Stimulated activated CD4-positive, alpha-beta T cell treated with anti-CD3 and anti-CD28 coated beads, TNF-alpha, amount 100 ng/mL, for 4 hours (primary cell): ENCODE results near the gene ZNF23.

Experiments
- DNase-seq, 3 experiments: peaks; one replicate each; pipeline ENCODE4 v3.0.0-alpha.2; 2020; ENCODE audit warnings: low read depth in 3 of 3

ZNF23 gene

GRCh38 chr16:71467810-71468209, 5.8 kb upstream of the ZNF23 start:
- peak in 1 of 3 experiments; percentile 14 for DNase-seq

GRCh38 chr16:71464231-71464630, 2.2 kb upstream of the ZNF23 start:
- no peak for DNase-seq

- no peak for DNase-seq
Measured at GRCh38 chr16:71460941-71461340, 1.1 kb downstream of the ZNF23 start.

DNA sequence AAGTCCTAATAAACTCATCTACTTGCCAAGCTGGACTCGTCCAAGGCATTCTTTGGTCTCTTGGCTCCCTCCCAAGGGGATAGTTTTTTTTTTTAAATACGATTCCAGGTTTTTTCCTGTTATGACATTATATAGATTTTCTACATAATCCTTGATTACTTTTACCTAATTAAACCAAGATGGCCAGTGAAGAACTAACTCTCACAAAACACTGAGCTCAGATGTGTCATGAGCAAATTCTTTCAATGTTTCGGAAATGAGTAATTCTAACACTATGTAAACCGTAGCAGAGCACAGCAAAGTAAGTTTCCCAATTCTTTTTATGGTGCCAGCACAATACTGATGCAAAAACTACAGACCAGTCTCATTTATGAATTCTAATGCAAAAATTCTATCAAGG, 1.8 kb downstream of the ZNF23 start:
- no peak for DNase-seq

GRCh38 chr16:71459510-71459909, 2.5 kb downstream of the ZNF23 start:
- no peak for DNase-seq

DNA sequence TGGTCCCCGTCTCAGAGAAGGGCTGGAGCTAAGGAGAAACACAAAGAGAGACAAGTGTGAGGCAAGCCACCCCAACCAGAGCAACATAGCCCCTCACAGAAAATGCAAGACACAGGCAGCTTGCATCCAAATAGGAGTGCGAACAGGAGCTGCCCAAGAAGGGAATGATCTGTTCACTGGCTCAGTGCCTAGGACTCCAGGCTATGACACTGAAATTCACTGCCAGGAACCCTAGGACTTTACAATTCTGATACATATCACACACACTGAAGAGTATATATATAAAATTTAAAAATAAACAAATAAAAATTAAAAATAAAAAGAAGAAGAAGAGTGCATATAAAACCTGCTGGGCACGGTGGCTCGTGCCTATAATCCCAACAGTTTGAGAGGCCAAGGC, 5.2 kb downstream of the ZNF23 start:
- DNase-seq = no peak

DNA sequence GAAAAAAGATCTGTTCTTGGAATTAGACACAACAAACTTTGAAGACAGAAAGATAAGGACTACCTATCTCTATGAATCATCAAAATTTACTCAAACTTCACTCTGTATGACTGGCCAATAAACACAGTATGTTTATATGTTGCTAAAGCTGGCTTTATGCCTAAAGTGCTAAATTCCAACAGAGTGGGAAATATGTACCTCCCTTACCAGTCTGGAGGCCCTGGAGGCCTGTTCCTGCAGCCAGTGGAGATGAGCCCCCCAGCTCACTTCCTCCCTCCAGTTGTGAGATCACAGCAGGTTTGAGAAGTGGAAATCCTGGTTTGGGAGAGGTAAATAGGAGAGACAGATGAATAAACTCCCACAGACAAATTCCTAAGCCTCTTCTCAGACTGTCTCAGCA, 9.0 kb downstream of the ZNF23 start:
- DNase-seq = no peak

DNA sequence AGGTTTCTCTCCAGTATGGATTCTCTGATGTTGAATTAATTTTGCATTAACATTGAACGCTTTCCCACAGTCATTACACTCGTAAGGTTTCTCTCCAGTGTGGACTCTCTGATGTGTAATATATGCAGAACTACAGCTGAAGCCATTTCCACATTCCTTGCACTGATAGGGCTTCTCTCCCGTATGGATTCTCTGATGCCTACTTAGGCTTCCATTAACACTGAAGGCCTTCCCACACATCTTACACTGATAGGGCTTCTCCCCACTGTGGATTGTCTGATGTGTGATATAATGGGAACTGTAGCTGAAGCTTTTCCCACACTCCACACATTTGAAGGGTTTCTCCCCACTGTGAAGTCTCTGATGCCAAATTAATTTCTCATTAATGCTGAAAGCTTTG, 13.0 kb downstream of the ZNF23 start:
- DNase-seq = no peak

GRCh38 chr16:71448274-71448866, 13.7 kb downstream of the ZNF23 start:
- no peak for DNase-seq

DNA sequence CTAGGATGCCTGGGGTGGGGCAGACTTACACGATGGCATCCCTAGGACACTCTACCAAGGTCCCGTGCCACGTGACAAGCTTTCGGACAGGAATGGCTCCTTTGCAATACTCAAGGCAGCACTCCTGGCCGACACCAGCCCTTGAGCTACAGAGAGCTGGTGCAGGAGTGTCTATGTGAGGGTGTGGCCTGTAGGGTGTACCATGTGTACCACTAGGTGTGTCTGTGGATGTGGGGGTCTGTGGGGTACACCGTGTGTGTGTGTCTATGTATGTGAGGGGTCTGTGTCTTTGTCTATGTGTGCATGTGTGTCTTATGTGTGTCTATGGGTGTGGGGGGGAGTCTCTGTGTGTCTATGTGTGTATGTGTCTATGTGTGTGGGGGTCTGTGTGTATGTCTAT, 18.3 kb downstream of the ZNF23 start:
- no peak for DNase-seq

DNA sequence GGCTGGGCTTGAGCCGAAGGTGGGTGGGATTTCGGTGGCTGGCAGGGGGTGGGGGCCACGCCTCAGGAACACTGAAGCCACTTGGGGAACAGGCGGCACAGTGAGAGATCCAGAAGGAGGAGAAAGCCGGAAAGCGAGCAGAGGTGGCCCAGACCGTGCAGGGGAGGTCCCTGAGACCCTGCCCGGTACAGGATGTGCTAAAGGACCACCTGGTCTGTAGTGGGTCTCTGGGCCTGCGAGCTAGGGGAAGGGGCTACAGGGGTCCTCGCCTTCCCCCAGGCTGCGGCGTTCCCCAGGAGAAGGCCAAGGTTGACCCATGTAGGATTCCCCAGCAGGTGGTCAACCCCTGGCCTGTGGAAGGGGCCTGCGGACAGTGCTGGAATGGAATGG, 20.0 kb downstream of the ZNF23 start, which contains the start of gene TLE7:
Gene TLE7 (minus strand): TSS at position 4 of the 390 bp plus-strand sequence. CDS start 8,730 bp downstream, outside the sequence.
- no peak for DNase-seq

DNA sequence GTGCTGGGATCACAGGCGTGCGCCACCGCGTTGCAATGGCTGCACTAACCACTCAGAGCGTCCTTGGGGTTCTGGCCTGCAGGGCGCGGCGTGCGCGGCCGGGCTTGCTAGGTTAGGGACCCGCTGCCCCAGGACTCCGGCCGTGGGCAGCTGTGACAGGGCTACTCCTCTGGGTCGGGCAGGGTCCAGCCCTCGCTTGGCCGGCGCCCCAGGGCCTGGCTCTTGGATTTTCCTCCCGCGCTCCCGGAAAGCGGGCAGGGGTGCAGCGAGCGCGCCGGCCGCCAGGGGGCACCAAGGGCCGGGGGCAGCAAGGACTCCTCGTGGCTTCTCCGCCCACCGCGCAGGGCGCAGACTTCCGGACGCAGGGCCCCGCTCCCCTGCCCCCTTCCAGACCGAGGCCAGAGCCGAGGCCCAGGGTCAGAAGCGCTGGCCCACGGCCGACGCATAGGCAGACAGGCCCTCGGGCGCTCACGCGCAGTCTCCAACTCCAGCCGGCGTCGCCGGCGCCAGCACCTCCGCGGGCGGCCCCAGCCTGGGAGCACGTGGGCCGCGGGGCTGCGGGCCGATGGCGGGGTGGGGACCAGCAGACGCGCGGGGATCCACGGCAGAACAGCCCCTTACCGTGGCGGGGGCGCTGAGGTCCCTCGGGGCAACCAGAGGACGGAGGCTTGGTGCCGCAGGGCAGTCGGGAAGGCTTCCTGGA, 20.5 kb downstream of the ZNF23 start:
- no peak for DNase-seq

DNA sequence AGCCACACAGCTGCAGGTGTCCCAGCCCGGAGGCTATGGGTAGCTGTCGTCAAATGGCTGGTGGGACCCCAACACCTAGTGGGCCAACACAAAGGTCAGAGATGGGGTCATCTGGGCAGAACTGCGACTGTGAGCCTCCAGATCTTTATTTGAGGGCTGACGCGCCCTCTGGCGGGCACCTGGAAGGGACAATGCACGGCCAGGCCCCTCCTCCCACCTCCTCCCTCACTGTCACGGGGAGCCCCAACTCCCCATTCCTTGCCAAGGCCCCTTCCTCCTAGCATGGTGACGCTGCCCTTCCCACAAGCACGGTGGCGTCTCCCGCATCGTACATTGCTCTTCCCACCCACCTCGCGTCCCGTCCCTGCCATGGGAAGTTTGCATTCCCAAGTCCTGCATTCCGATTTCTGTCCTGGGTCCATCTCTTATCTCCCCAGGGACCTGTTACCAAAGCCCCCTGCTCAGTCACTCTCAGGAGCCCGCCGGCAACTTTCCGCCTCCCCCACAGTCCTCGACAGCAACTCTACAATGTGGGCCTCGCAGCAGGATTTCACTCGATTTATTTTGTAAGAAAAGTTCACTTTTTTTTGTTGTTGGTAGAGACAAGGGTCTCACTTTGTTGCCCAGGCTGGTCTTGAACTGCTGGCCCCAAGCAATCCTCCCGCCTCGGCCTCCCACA, 21.2 kb downstream of the ZNF23 start:
- DNase-seq = no peak

DNA sequence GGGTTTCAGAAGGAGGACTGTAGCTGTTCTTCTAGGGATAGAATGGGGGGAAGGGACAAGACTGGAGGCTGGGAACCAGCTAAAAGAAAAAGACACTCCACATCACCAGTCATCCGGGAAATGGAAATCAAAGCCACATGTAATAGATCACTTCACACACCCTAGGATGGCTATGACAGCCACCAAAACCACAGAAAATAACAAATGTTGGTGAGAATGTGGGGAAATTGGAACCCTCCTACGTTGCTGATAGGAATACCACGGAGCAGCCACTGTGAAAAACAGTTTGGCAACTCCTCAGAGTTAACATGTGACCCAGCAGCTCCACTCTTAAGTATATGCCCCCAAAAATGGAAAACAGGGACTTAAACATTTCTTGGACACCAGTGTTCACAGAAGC, 22.5 kb downstream of the ZNF23 start:
- DNase-seq = no peak

DNA sequence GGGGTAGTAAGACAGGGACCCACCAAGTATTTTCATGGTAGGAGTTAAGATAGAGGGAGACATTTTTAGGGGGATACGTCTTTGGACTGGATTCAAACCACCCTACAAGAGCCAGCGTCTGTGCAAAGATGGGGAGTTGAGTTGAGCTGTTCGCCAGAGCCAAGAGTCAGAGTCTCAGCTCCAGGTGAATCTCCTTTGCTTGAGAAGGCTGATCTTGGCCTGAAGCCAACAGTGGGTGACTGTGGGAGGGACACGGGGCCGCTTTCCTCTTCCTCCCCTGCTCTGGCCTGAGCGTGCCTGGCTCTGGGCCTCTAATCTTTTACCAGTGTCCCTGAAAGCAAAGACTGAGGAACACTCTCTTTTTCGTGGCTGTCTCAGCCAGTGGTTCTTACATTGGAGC, 25.6 kb downstream of the ZNF23 start:
- no peak for DNase-seq

GRCh38 chr16:71432906-71433305, 29.1 kb downstream of the ZNF23 start:
- no peak for DNase-seq

DNA sequence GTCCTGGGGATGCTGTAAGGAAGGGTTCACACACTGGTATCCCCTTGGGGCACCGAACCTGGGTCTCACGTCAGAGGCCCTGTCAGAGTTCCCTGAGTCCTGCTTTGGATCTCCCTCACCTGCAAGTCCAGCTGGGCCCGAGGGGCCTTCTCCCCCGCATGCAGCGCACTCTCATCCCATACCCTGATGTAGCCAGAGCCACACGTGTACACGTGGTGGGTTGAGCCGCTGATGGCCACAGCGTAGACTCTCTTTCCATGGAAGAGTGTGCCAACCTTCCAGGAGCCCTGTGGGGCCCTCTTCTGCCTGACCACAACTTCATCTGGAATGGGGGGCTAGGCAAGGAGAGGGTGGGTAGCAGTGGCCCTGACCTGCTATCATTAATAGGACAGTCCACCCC, 30.1 kb downstream of the ZNF23 start:
- no peak for DNase-seq

DNA sequence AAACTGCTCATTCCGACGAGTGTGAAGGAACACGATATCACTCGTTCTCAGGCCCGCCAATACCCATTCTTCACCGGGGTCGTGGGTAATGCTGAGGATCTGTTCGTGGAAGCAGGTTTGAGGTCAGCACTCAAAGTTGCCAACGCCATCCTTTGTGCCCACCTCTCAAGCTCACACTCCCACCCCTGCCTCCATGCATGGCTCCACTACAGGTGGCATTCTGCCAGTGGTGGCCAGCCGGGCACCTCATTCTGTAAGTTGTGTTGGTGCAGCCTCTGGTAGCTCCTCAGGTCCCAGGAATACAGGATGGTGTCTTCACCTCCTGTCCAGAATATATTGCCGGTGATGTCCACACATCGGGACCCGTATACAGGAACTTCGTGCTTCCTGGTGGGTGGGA, 30.9 kb downstream of the ZNF23 start:
- no peak for DNase-seq

DNA sequence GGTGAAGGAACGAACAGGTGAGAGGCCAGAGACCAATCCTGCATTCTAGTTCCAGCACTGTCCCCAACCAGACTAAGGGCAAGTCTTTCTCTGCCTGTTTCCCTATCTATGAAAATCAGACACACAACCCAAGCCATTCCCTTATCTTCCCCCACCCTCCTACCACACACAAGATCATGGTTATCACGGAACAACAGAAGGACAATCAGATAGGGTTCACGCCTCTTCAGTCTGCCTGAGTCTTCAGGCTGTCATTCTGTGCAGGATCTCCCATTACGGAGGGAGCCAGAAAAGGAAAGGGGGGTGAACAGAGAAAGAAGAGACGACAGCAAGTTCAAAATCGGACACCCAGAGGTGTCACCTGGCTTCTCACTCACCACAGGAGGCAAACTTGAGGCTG, 31.3 kb downstream of the ZNF23 start:
- DNase-seq = no peak

- DNase-seq = no peak
Measured at GRCh38 chr16:71429581-71429980, 32.5 kb downstream of the ZNF23 start.

GRCh38 chr16:71428883-71429282, 33.2 kb downstream of the ZNF23 start:
- DNase-seq = no peak

DNA sequence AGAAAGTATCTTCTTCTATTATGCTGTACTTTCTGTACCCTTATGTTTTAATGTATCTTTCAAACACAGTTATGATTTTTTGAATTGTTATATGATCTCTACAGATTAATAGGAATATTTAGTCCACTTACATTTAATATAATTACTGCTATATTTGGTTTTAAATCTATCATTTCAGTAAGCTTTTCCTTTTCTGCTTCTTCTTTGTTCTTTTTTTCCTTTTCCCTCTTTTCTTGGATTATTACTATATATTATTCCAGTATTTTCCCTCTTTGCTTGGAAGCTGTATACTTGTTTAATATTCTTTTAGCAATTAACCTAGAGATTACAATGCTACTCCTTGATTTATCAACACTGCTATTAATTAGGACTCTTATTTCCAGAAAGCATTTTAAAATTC, 33.7 kb downstream of the ZNF23 start:
- DNase-seq = no peak
